Stimulated activated CD4-positive, alpha-beta T cell treated with anti-CD3 and anti-CD28 coated beads, Interleukin-2, amount 100 ng/mL, for 4 hours (primary cell): ENCODE results near the gene CCL25.
"Not testable (repeated sequence)": the region's sequence is repeated elsewhere in the genome, so short reads cannot be mapped to it uniquely, and the experiment has no call there.

ENCODE experiments used
- DNase-seq: peaks from one replicate; pipeline ENCODE4 v3.0.0-alpha.2; 2020; ENCODE audit warnings: low read depth

CCL25 gene

GRCh38 chr19:8085598-8086408, 33.2 kb downstream of the CCL25 start:
- no peak for DNase-seq

DNA sequence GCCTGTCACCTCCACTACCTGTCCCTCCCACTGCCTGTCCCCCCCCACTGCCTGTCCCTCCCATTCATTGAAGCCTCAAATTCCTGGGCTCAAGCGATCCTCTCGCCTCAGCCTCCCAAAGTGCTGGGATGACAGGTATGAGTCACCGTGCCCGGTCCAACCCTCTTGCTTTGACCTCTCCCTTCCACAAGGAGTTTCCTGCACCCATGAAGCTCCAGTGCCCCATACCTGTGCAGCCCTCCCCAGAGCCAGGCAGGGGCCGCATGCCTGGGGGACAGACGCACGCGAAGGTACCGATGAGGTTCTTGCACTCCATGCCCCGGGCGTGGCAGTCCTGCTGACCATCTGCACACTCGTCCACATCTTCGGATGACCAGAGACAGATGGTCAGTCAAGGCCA, 34.3 kb downstream of the CCL25 start:
- DNase-seq = no peak

GRCh38 chr19:8087876-8088275, 35.3 kb downstream of the CCL25 start:
- DNase-seq = no peak

DNA sequence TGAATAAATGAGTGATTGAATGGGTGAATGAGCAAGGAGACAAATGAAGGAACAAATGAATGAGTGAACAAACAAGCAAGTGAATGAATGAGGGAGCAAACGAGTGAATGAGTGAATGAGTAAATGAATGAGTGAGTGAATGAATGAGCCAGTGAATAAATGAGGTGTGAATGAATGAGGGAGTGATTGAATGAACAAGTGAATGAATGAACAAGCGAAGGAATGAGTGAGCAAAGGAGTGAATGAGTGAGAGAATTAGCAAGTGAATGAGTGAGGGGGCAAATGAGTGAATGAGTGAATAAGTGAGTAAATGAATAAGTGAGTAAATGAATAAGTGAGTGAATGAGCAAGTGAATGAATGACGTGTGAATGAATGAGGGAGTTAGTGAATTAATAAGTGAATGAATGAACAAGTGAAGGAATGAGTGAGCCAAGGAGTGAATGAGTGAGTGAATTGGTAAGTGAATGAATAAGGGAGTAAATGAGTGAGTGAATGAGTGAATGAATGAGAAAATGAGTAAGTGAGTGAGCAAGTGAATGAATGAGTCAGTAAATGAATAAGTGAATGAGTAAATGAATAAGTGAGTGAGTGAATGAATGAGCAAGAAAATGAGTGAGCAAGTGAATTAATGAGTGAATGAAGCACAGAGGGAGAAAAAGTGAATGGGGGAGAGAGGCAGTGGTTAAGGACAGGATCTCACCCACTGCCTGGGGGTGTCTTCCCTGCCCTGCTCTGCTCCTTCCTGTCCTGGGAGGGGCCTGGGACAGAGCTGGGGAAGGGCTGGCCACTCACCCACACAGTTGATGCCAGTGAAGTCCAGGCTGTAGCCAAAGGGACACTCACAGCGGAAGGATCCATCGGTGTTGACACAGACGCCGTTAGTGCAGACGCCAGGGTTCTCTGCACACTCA, 36.4 kb downstream of the CCL25 start:
- DNase-seq = no peak

- DNase-seq = no peak
Measured at GRCh38 chr19:8089664-8090601, 37.4 kb downstream of the CCL25 start.

DNA sequence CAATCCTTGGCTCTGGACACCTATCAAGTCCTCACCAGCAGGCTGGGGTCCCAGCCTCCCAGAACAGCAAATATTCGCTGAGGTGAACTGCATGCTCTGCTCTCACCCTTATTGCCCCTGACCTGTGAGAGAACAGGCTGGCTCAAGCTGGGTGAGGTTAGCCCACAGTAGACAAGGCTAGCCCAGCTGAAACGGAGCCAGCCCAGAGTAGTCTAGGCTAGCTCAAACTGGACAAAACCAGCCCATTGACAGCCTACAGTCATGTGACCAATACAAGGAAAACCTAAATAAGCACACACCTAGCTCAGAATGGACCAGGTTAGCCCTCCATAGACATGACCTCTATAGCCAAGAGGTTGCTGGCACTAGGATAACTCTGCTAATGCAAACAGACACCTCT, 38.4 kb downstream of the CCL25 start:
- DNase-seq = no peak

DNA sequence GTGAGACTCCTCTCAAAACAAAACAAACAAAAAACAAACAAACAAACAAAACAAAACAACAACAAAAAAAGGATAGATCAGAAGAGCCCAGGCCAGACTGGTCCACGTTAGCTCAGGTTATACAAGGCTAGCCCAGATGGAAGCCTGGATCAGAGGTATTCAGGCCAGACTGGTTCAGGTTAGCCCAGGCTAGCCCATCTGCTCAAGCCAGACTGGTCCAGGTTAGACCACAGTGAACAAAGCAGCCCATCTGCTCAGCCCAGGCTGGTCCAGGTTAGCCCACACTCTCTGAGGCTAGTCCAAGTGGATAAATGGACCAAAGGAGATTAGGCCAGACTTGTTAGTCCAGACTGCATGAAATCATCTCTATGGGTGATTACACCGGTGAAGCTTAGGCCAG, 41.2 kb downstream of the CCL25 start:
- no peak for DNase-seq

GRCh38 chr19:8094336-8094735, 41.8 kb downstream of the CCL25 start:
- no peak for DNase-seq

- DNase-seq = no peak
Measured at GRCh38 chr19:8095354-8095886, 42.9 kb downstream of the CCL25 start.

- DNase-seq = no peak
Measured at GRCh38 chr19:8096071-8096470, 43.5 kb downstream of the CCL25 start.

GRCh38 chr19:8097198-8097597, 44.6 kb downstream of the CCL25 start:
- DNase-seq = no peak

DNA sequence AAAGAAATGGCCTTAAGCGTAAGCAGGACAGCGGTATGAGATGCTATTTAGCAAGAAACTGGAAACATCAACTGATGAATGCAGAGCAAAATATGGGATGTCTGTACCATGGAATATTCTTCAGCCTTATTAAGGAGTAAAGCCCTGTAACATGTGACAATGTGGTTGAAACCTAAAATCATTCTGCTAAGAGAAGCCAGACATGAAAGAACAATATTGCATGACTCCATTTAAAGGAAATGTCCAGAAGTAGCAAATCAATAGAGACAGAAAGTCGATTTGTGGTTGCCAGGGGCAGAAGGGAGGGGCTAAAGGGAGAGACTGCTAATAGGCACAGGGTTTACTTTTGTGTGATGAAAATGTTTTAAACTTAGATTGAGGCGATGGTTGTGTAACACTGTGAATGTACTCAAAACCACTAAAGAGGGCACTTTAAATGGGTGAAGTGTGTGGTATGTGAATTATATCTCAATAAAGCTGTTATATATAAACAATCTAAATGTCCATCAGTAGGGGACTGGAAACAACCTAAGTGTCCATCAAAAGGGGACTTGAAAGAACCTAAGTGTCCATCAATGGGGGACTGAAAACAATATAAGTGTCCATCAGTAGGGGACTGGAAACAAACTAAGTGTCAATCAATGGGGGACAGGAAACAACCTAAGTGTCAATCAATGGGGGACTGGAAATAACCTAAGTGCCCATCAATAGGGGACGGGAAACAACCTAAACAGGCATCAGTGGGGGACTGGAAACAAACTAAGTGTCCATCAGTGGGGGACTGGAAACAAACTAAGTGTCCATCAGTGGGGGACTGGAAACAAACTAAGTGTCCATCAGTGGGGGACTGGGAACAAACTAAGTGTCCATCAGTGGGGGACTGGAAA, 45.4 kb downstream of the CCL25 start:
- DNase-seq = no peak

DNA sequence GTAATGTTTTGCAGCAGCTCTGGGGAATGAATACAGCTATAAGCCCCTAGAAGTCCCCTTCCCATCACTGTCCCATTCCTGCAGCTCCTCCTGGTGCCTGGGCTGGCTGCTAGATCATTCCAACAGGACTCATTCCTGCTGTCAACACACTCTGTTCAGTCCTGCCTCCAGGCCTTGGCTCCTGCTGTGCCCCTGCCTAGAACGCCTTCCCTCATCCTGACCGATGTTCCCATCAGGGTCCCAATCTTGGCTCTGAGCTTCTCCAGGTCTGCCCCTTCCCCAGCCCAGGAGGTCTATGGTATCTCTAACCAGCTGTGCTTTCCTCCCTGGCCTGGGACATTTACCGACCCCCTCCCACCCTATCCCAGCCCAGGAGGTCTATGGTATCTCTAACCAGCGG, 48.8 kb downstream of the CCL25 start:
- DNase-seq = no peak

- DNase-seq = not testable (repeated sequence)
Measured at GRCh38 chr19:8101910-8102309, 49.4 kb downstream of the CCL25 start.

- DNase-seq = no peak
Measured at GRCh38 chr19:8105471-8105870, 52.9 kb downstream of the CCL25 start.

GRCh38 chr19:8107301-8107903, 54.8 kb downstream of the CCL25 start:
- no peak for DNase-seq

GRCh38 chr19:8108560-8109445, 56.2 kb downstream of the CCL25 start:
- DNase-seq = no peak

- DNase-seq = no peak
Measured at GRCh38 chr19:8109455-8109854, 56.9 kb downstream of the CCL25 start.
